Neural progenitor cell (in vitro differentiated cells): ENCODE data around the gene PLEKHN1. TPM values are rescaled to one million over a fixed set of nuclear protein-coding genes. Genes with fewer than 3 reads are reported as not detected.
A peak's percentile ranks its signal among the peaks of the same experiment; 100 is the strongest.

Source experiments
- DNase-seq: peaks from one replicate; pipeline ENCODE4 v3.0.0-alpha.2; 2016; ENCODE audit warnings: low spot score
- H2AFZ ChIP-seq: fragments of 200-600 bp; sonication (generic); replicated peaks from 2 replicates; pipeline ENCODE4 v1.6.1; 2016; ENCODE audit warnings: antibody characterized with exemption
- H3F3A ChIP-seq: fragments of 200-600 bp; sonication (generic); 2 replicates; pipeline ENCODE4 v1.6.1; 2016; ENCODE audit warnings: antibody characterized with exemption, low read depth
- H3K27ac ChIP-seq: fragments of 200-600 bp; sonication (generic); 2 replicates; pipeline ENCODE4 v1.5.1; 2016; ENCODE audit warnings: mild to moderate bottlenecking
- H3K27me3 ChIP-seq: fragments of 200-600 bp; sonication (generic); 2 replicates; pipeline ENCODE4 v1.6.1; 2016; ENCODE audit warnings: mild to moderate bottlenecking, moderate library complexity
- H3K36me3 ChIP-seq: fragments of 200-600 bp; sonication (generic); 2 replicates; pipeline ENCODE4 v1.5.1; 2016
- H3K4me1 ChIP-seq: fragments of 200-600 bp; sonication (generic); 2 replicates; pipeline ENCODE4 v1.6.1; 2016; ENCODE audit warnings: mixed run types
- H3K4me2 ChIP-seq: fragments of 200-600 bp; sonication (generic); 2 replicates; pipeline ENCODE4 v1.6.1; 2016
- H3K4me3 ChIP-seq: fragments of 200-600 bp; sonication (generic); 2 replicates; pipeline ENCODE4 v1.5.1; 2016
- H3K79me2 ChIP-seq: fragments of 200-600 bp; sonication (generic); 2 replicates; pipeline ENCODE4 v1.6.1; 2016; ENCODE audit warnings: low read depth
- H3K9ac ChIP-seq: fragments of 200-600 bp; sonication (generic); 2 replicates; pipeline ENCODE4 v1.6.1; 2016
- H3K9me3 ChIP-seq: fragments of 200-600 bp; sonication (generic); 2 replicates; pipeline ENCODE4 v1.5.1; 2016; ENCODE audit warnings: low read depth
- H4K20me1 ChIP-seq: fragments of 200-600 bp; sonication (generic); 2 replicates; pipeline ENCODE4 v1.6.1; 2016; ENCODE audit warnings: low read depth
- H3K27ac Mint-ChIP-seq: 3 replicates; pipeline ENCODE4 v1.8.0; 2021; ENCODE audit warnings: mixed read lengths
- H3K27me3 Mint-ChIP-seq: 2 replicates; pipeline ENCODE4 v1.8.0; 2022; ENCODE audit warnings: low read depth, mild to moderate bottlenecking, inconsistent platforms, moderate library complexity, mixed read lengths; ENCODE audit not compliant: insufficient read depth
- H3K36me3 Mint-ChIP-seq: 3 replicates; pipeline ENCODE4 v1.8.0; 2021; ENCODE audit warnings: mixed read lengths
- H3K4me1 Mint-ChIP-seq: 3 replicates; pipeline ENCODE4 v1.8.0; 2021; ENCODE audit warnings: mixed read lengths
- H3K4me3 Mint-ChIP-seq: 3 replicates; pipeline ENCODE4 v1.8.0; 2021; ENCODE audit warnings: mild to moderate bottlenecking, moderate library complexity, mixed read lengths
- H3K9me3 Mint-ChIP-seq: 3 replicates; pipeline ENCODE4 v1.8.0; 2020; ENCODE audit warnings: mixed read lengths
- EZH2 ChIP-seq: fragments of 200-600 bp; sonication (generic); IDR thresholded peaks from 2 replicates; pipeline ENCODE4 v1.6.1; 2017; ENCODE audit warnings: antibody characterized with exemption, mild to moderate bottlenecking, moderate library complexity
- EZH2phosphoT487 ChIP-seq: fragments of 200-600 bp; sonication (generic); IDR thresholded peaks from 2 replicates; pipeline ENCODE4 v1.6.1; 2017; ENCODE audit warnings: antibody characterized with exemption
- total RNA-seq: library from RNA; depleted of rRNA; stranded (reverse); fragments of >200 nt; gene quantifications from 2 replicates; pipeline ENCODE4 v1.2.3, GENCODE V29; 2015; ENCODE audit warnings: low replicate concordance
- TF ChIP-seq, protein P1 (sequence below): fragments of 200-600 bp; sonication (generic); IDR thresholded peaks from 2 replicates; pipeline ENCODE4 v1.5.1; 2017; ENCODE audit warnings: antibody characterized with exemption, mild to moderate bottlenecking

The PLEKHN1 gene, protein sequence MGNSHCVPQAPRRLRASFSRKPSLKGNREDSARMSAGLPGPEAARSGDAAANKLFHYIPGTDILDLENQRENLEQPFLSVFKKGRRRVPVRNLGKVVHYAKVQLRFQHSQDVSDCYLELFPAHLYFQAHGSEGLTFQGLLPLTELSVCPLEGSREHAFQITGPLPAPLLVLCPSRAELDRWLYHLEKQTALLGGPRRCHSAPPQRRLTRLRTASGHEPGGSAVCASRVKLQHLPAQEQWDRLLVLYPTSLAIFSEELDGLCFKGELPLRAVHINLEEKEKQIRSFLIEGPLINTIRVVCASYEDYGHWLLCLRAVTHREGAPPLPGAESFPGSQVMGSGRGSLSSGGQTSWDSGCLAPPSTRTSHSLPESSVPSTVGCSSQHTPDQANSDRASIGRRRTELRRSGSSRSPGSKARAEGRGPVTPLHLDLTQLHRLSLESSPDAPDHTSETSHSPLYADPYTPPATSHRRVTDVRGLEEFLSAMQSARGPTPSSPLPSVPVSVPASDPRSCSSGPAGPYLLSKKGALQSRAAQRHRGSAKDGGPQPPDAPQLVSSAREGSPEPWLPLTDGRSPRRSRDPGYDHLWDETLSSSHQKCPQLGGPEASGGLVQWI
- total RNA-seq, result 0.09 TPM in 1 of 2 replicates, not detected in the other

DNA sequence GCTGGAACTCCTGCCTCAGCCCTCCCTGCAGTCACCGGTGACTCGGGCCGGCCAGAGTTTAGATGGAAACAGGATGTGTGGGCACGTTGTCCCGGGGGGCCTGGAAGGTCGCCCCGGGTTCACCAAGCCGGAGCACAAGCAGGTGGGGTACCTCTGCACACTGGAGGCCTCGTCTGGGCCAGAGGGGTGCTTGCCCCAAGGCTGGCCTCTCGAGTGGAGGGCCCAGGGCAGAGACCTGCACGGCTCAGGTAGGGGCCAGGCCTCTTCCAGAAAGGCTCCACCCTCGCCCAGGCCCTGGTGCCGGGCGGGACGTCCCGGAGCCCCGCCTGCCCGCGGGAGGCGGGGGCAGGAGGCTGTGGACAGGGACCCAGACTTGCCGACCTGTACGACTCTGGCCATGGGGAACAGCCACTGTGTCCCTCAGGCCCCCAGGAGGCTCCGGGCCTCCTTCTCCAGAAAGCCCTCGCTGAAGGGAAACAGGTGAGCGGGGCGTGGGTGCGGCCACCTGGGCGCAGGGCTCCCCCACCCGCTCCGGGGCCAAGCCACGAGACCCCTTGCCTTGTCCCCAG, at the start of gene PLEKHN1:
Gene PLEKHN1 (plus strand): TSS at position 348 of the 569 bp plus-strand sequence. CDS start 50 bp downstream, at position 398.
- H2AFZ ChIP-seq, result peak within 1 kb of the TSS; percentile 81
- H3K27ac ChIP-seq, result no peak within 1 kb of the TSS
- peaks cover 13% of the 10 kb centered on the region for H3F3A ChIP-seq
- Mint-ChIP-seq H3K27ac (no peak within 1 kb of the TSS), H3K27me3 (peaks cover 41% of the 10 kb centered on the region), H3K9me3 (peaks cover 2% of the 10 kb centered on the region), H3K4me3 (peak within 1 kb of the TSS; percentile 35), H3K4me1 (no peaks in the 10 kb centered on the region), H3K36me3 (peaks cover 4% of the 10 kb centered on the region)
- H3K4me3 ChIP-seq, result peak within 1 kb of the TSS; percentile 62
- no peak for DNase-seq
- H3K27me3 ChIP-seq, result peaks cover 74% of the 10 kb centered on the region
- H3K9ac ChIP-seq, result no peak within 1 kb of the TSS
- H3K4me2 ChIP-seq, result peak within 1 kb of the TSS; percentile 97
- H3K9me3 ChIP-seq, result no peaks in the 10 kb centered on the region
- H3K4me1 ChIP-seq, result peaks cover 5% of the 10 kb centered on the region
- no peaks in the 10 kb centered on the region for H3K79me2 ChIP-seq
- no peak for TF ChIP-seq EZH2phosphoT487
- TF ChIP-seq, protein P1, sequence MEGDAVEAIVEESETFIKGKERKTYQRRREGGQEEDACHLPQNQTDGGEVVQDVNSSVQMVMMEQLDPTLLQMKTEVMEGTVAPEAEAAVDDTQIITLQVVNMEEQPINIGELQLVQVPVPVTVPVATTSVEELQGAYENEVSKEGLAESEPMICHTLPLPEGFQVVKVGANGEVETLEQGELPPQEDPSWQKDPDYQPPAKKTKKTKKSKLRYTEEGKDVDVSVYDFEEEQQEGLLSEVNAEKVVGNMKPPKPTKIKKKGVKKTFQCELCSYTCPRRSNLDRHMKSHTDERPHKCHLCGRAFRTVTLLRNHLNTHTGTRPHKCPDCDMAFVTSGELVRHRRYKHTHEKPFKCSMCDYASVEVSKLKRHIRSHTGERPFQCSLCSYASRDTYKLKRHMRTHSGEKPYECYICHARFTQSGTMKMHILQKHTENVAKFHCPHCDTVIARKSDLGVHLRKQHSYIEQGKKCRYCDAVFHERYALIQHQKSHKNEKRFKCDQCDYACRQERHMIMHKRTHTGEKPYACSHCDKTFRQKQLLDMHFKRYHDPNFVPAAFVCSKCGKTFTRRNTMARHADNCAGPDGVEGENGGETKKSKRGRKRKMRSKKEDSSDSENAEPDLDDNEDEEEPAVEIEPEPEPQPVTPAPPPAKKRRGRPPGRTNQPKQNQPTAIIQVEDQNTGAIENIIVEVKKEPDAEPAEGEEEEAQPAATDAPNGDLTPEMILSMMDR, result no peak
- no peak for TF ChIP-seq EZH2
- H4K20me1 ChIP-seq, result peaks cover 45% of the 10 kb centered on the region
- no peaks in the 10 kb centered on the region for H3K36me3 ChIP-seq

DNA sequence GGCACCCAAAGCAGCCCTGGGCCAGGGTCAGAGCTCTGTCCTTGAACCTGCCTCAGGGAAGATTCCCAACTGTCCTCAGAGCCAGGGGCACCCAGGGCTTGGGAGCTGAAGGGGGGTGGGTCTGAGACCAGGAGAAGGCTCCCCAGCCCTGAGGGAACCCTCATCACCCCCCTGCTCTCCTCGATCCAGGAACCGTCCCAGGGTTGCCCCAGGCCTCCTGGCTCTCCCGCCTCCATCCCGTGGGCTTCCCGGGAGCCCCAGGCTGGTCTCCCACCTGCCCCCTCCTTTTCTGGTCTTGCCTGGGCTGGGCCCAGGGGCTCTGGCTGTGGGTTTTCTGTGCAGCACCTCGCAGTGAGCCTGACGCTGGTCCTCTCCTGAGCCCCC, 49.2 kb upstream of the PLEKHN1 start:
- H2AFZ ChIP-seq, result no peak overlapping the region
- H3K4me1 Mint-ChIP-seq, result peaks cover 41% of the 10 kb centered on the region
- H3F3A ChIP-seq, result peaks cover 2% of the 10 kb centered on the region
- no peak overlapping the region for H3K4me3 ChIP-seq
- no peak overlapping the region for H3K27ac ChIP-seq
- H3K4me1 ChIP-seq, result peaks cover 8% of the 10 kb centered on the region
- no peaks in the 10 kb centered on the region for H3K79me2 ChIP-seq
- H3K9ac ChIP-seq, result no peak overlapping the region
- H3K36me3 Mint-ChIP-seq, result no peaks in the 10 kb centered on the region
- H4K20me1 ChIP-seq, result peaks cover 14% of the 10 kb centered on the region
- no peak overlapping the region for H3K4me3 Mint-ChIP-seq
- H3K27me3 Mint-ChIP-seq, result peaks cover 31% of the 10 kb centered on the region
- no peak for TF ChIP-seq EZH2
- peaks cover 100% of the 10 kb centered on the region for H3K27me3 ChIP-seq
- no peak overlapping the region for H3K4me2 ChIP-seq
- no peak overlapping the region for H3K27ac Mint-ChIP-seq
- DNase-seq, result no peak
- H3K9me3 Mint-ChIP-seq, result no peaks in the 10 kb centered on the region
- H3K9me3 ChIP-seq, result no peaks in the 10 kb centered on the region
- H3K36me3 ChIP-seq, result no peaks in the 10 kb centered on the region

DNA sequence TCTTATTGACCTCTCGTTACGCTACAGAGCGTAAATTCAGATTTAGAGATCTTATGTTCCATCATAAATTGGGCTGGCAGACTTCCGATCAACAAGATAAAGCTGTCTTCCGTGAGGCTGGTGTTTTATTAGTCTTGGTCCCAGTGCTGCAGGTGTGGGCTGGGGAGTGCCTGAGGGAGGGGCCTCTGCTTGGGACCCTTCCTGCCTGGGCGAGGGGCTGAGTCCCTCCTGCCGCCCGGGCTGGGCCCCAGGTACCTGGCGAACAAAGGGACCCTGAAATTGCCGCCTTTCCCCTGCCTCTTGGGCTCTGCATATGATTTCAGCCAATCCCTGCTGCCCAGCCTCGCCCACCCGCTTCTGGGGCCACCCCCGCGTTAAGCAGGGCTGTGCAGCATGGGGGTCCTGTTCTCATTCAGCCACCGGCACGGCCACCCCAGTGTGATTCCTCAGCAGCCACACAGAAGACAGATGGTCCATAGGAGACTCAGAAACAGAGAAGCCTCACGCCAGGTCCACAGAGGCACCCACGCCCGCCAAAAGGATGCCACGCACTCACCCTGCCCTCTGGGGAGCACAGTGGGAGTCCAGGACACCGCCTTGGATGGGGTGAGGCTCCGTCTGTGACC, 48.7 kb upstream of the PLEKHN1 start:
- no peak overlapping the region for H3K4me3 ChIP-seq
- peak overlapping the region; percentile 96 for H3K27ac Mint-ChIP-seq
- no peak overlapping the region for H3K4me3 Mint-ChIP-seq
- no peaks in the 10 kb centered on the region for H3K36me3 Mint-ChIP-seq
- H3K4me1 ChIP-seq, result peaks cover 8% of the 10 kb centered on the region
- H3K9me3 Mint-ChIP-seq, result no peaks in the 10 kb centered on the region
- H3K4me2 ChIP-seq, result no peak overlapping the region
- H4K20me1 ChIP-seq, result peaks cover 19% of the 10 kb centered on the region
- DNase-seq, result no peak
- H3K36me3 ChIP-seq, result no peaks in the 10 kb centered on the region
- H3K9me3 ChIP-seq, result no peaks in the 10 kb centered on the region
- no peak overlapping the region for H3K9ac ChIP-seq
- H3K79me2 ChIP-seq, result no peaks in the 10 kb centered on the region
- peaks cover 100% of the 10 kb centered on the region for H3K27me3 ChIP-seq
- peaks cover 4% of the 10 kb centered on the region for H3F3A ChIP-seq
- peaks cover 42% of the 10 kb centered on the region for H3K4me1 Mint-ChIP-seq
- TF ChIP-seq, protein P1, result no peak
- TF ChIP-seq EZH2phosphoT487, result no peak
- TF ChIP-seq EZH2, result no peak
- H2AFZ ChIP-seq, result no peak overlapping the region
- no peak overlapping the region for H3K27ac ChIP-seq
- H3K27me3 Mint-ChIP-seq, result peaks cover 34% of the 10 kb centered on the region
